Hematopoietic multipotent progenitor cell (in vitro differentiated cells): ENCODE data around the gene NRP1. TPM values are rescaled to one million over a fixed set of nuclear protein-coding genes. Genes with fewer than 3 reads are reported as not detected.
"Not testable (repeated sequence)": the region's sequence is repeated elsewhere in the genome, so short reads cannot be mapped to it uniquely, and the experiment has no call there.

Source experiments
- DNase-seq, 3 donors: peaks; one replicate each; pipeline ENCODE4 v3.0.0-alpha.2; 2011 to 2015; ENCODE audit warnings: low read depth in 2 of 3, low spot score in 2 of 3
- total RNA-seq: library from RNA; depleted of rRNA; stranded (reverse); fragments of >200 nt; gene quantifications from one replicate; pipeline ENCODE4 v1.2.3, GENCODE V29; 2012

NRP1 gene
- total RNA-seq, 1 donor, result under 0.01 TPM

DNA sequence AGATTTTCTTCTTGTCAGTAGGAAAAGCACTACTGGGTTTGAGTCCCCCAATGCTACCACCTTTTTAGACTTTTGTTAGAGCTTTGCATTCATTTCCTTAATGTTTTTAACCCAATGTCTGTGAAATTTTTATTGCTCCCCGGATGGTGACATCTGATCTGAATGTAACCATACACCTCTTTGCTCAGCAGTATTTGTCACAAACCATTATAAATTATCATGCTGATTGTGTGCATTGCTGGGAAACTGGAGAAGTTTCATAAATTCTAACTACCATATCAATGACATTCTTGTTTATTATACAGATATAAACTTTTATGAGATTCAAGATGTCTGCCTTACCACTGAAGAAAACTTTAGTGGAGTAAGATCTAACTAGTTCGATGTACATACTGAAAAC, 8.5 kb downstream of the NRP1 start:
- DNase-seq, result no peak

DNA sequence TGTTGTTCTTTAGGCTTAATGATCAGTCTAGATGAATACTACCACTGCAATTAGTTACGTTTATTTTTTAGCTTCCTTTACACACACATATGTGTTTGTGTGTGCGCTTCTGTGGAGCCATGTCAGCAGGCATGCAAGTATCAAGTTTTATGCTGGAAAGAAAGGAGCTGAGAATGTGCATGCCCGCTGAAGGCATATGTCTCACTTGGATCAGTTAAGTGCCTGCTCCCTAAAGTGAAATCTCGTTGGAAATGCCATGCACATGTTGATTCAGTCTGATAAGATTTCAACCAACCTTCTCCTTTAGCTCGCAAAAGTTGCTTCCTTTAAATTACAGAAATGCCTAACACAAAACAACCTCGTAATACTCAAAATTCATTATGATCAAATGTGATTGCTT, 10.7 kb downstream of the NRP1 start:
- no peak for DNase-seq

DNA sequence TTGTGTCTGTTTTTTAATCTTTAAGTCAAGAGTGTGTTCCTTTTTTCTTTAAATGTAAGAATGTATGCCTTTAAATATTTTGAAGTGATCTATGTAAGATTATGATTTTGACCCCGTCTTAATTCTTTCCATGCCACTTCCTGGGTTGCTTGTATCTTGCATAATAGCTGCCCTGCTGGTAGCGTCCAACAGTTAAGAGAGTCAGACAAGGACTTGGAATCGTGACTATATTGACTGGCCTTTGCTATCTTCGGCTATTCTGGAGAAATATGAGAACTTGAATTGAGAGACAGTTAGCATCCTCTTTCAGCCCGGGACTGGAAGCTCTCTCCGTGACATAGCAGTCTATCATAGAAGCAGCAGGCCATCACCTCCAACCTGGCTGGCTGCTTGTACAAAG, 13.0 kb downstream of the NRP1 start:
- no peak for DNase-seq

DNA sequence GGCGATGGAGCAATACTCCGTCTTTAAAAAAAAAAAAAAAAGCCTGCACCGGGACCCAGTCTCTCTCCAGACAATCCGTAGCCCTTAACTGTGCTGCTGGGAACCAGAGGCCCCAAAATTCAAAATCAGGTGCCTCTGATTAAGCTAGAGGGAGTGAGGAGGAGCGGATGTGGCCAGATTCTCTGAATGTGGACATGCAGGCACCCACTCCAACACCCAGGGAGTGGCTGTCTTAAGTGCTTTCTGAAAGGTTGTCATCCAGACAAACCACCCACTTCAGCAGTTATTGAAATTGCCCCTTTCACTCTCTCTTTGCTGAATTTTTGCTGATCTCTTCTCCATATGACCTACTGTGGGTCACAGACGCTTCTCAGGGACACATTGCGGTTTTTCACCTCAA, 14.2 kb downstream of the NRP1 start:
- no peak for DNase-seq

DNA sequence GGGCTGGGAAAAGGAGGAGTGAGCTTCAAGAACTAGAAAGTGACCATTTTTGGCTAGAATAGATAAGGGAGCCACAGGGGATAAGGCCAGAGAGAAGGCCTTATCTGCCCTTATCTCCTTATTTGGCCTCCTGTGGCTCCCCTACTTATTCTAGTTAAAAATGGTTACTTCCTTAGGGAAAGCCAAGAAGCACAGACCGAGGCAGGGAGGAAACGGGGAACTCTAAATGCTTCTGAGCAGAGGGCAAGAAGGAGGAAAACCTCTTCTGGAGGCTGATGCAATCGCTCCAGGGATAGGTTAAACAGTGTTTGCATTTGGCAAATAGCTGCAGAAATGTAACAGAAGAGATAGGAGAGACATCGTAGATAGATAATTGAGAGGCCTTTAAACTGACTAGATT, 18.6 kb downstream of the NRP1 start:
- DNase-seq, result no peak

- peak in 2 of 3 donors; percentile 44 to 84 for DNase-seq
These were observed 19.5 kb downstream of the NRP1 start for GRCh38 chr10:33314811-33315561.

DNA sequence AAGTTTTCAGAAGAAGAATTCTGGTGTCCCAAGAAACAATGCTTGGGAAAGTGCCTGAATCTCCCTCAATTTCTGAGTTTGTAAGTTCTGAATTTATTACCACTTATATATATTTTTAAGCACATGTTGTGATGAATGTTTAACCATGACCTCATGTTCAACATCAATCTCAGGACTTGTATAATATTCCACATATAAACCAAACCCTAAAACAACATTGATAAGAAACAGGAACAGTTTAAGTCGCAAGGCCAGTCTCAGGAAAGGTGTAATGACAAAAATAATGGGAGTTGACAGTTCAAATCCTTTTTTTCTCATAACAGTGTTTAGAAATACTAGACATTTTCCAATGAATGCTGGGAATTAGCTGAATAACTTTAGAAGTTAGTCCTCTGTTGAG, 22.8 kb downstream of the NRP1 start:
- DNase-seq, result no peak

DNA sequence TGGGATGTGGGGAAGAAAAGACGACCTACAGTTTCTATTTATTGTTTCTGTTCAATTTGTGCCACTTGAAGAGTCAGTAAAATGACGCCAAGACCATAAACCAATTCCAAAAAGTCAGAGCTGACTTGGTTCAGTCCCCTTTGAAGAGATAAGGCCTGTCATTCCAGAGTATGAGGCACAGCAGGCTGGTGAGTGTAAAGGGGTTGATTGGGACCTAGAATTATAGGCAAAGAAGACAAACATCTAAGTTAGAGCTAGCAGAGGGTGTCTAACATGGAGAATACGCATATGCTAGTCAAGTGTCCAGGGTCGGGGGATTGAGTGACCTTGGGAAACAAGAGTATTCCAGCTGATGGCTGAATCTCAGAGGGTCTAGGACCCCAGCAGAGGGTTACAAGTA, 23.6 kb downstream of the NRP1 start:
- no peak for DNase-seq

DNA sequence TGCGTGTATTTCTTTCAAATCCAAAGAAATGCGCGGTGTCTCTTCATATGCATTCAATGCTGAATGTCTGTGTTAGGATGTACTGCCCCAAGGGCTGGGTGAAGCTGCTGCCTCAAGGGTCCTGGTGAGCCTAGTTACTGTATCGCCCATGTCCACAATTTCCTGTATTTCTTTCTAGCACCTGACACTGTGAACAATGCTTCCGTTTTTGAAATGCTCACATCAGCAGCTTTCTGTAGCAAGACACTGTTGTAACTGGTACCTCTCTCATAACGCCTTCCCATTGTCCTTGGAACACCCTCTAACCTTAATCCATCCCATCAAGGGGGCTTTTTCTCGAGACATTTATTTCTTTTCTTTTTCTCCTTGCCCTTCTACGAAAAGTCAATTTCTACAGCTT, 25.1 kb downstream of the NRP1 start:
- DNase-seq, result peak in 2 of 3 donors; percentile 35 to 51

- no peak for DNase-seq
These were observed 26.6 kb downstream of the NRP1 start for GRCh38 chr10:33307835-33308234.

DNA sequence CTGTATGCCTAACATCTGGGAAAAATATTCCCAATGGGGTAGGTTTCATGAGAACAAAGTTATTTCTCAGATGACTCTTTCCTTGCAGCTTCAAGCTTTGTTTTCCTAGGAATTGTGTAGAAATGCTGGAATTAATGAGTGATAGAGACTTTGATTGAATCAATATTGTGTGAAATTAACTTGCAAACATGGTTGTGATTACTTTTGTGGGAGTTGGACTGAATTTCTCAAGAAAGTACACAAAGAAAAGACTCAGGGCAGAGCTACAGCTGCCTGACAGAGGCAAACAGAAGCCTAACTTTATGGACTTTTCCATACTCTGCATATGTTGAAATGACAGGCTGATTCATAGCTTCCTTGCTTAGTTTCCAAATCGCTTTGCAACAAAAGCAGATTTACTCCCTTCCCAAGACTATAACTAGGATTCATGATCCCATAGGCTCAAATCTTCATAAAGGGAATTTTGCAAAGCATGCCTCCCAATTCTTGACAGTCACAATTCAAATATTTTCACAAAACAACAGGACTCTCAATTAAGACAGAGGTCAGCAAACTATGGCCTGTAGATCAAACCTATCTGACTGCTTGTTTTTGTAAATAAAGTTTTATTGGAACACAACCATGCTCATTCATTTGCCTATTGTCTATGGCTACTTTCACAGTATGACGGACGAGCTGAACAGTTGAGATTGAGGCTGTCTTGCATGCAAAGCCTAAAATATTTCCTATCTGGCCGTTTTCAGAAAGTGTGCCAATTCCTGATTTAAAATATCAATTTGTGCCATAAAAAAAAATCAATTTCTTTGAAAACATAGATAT, 27.6 kb downstream of the NRP1 start:
- DNase-seq, result no peak

DNA sequence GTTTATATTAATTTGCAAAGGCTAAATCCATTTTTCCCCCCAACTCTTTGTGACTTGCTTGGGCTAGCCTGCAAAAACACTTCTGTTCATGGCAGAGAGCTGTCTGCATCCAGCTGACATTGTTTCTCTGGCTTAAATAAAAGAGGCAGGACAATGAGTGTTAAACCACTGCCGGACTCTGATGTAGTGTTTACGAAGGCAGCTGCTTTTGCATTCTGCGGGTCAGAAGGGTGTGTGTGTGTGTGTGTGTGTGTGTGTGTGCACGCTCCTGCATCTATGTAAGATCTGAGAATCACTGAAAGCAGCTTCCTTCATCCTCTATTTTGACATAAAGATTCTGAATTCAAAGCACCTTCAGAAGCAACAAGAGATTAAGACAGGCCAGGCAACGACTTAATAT, 28.3 kb downstream of the NRP1 start:
- DNase-seq, result no peak

- DNase-seq, result no peak
These were observed 29.8 kb downstream of the NRP1 start for GRCh38 chr10:33304423-33305225.

- DNase-seq, result no peak
These were observed 30.5 kb downstream of the NRP1 start for GRCh38 chr10:33303988-33304387.

- no peak for DNase-seq
These were observed 32.1 kb downstream of the NRP1 start for GRCh38 chr10:33302208-33302829.

DNA sequence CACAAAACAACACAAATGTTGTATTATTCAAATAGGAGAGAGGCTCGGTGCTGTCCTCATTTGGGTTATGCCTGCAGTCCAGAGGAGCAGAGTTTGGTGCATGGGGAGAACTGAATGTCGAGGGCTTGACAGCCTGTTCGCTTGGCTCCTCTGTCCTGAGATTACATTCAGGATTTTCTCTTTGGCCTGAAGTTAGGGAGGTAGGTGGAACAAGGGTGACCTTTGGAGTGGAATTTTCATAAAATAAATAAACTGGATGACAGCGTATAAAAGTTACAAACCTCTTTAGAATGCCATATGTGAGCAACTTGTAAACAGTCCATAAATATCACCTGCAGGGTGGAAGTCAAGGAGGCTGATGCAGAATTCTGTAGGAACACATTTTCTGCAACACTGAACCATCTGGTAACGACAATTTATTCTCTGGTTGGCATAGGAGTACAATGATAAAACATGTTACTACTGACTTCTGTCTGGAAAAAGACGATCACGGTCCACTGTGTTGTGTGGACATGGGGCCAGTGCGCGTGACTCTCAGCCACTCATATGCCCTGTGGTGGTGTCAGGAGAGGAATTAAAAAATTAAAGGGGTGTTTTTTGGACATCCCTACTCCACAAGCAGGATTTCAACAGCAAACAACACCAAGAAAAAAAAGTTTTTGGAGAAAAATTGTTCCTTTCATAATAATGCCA, 33.2 kb downstream of the NRP1 start:
- no peak for DNase-seq

DNA sequence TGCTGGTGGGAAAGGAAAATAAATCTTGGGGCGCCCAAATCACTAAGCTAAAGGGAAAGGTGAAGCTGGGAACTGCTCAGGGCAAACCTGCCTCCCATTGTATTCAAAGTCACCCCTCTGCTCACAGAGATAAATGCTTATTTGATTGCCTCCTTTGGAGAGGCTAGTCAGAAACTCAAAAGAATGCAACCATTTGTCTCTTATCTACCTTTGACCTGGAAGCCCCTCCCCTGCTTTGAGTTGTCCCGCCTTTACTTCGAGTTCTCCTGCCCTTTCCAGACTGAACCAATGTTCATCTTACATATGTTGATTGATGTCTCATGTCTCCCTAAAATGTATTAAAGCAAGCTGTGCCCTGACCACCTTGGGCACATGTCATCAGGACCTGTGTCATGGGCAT, 33.9 kb downstream of the NRP1 start:
- DNase-seq, result not testable (repeated sequence)

- DNase-seq, result no peak
These were observed 35.6 kb downstream of the NRP1 start for GRCh38 chr10:33298893-33299292.

DNA sequence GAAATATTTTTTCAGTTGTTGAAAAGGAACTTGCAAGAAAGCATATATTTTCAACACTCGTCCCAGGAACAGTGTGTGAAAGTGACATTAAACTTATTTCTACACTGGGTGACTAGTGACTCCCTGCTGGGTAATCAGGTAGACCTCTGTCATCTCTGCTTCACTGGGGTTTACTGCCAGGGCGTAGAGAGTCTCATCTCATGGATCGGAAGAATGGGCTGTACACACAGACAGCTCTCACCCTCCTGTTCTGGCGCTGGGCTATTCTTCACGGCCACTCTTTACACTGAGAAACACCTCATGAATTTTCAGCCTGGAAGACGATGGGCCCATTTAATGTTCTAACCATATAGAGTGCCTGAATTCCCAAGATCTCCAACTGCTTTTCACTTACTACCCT, 36.4 kb downstream of the NRP1 start:
- no peak for DNase-seq

GRCh38 chr10:33295851-33296250, 38.6 kb downstream of the NRP1 start:
- no peak for DNase-seq
